Thyroid gland (tissue), 4 donors: ENCODE data around the gene REV3L. TPM values are rescaled to one million over a fixed set of nuclear protein-coding genes. Genes with fewer than 3 reads are reported as not detected.

Experiments
- DNase-seq, 2 donors: peaks; one replicate each; pipeline ENCODE4 v3.0.0-alpha.2; 2019
- H3K27ac ChIP-seq, 3 donors: fragments of 200-600 bp; sonication (generic); 1 replicate in 2 of 3; 2 replicates in 1 of 3; pipeline ENCODE4 v1.5.1; 2016 to 2019; ENCODE audit warnings: mild to moderate bottlenecking in 1 of 3, moderate library complexity in 1 of 3
- H3K27me3 ChIP-seq: fragments of 200-600 bp; sonication (generic); one replicate; pipeline ENCODE4 v1.5.1; 2019
- H3K36me3 ChIP-seq, 2 donors: fragments of 200-600 bp; sonication (generic); one replicate each; pipeline ENCODE4 v1.5.1; 2016 to 2019
- H3K4me1 ChIP-seq, 2 donors: fragments of 200-600 bp; sonication (generic); one replicate each; pipeline ENCODE4 v1.5.1; 2017 to 2019
- H3K4me3 ChIP-seq, 3 donors: fragments of 200-600 bp; sonication (generic); replicated peaks in 1 of 3; 1 replicate in 2 of 3; 2 replicates in 1 of 3; pipeline ENCODE4 v1.5.1; 2016; ENCODE audit warnings: mild to moderate bottlenecking in 1 of 3
- H3K9me3 ChIP-seq: fragments of 200-600 bp; sonication (generic); one replicate; pipeline ENCODE4 v1.5.1; 2017
- CTCF ChIP-seq, 6 experiments: fragments of 200-600 bp in 3 of 6; fragments of 450-650 bp in 3 of 6; sonication (generic) in 3 of 6; IDR thresholded peaks; one replicate each; pipeline ENCODE4 v1.5.1; 2016 to 2019; ENCODE audit warnings: antibody characterized with exemption in 6 of 6, mild to moderate bottlenecking in 2 of 6, inconsistent platforms in 1 of 6, moderate library complexity in 1 of 6
- POLR2A ChIP-seq, 2 donors: fragments of 450-650 bp; IDR thresholded peaks; one replicate each; pipeline ENCODE4 v1.6.1; 2017; ENCODE audit warnings: antibody characterized with exemption in 2 of 2, mild to moderate bottlenecking in 2 of 2, moderate library complexity in 1 of 2
- WGBS, 2 donors: methylation state at CpG; one replicate each; pipeline ENCODE4 v1.1.5; 2017; 5-methylcytosine and 5-hydroxymethylcytosine counted together
- intact Hi-C: fragments of 100-400 bp; cut with DNase I; formaldehyde crosslinking; loops from one replicate; pipeline ENCODE4 v1.15.1; 2023
- total RNA-seq, 4 donors: library from RNA; depleted of rRNA; stranded (reverse); fragments of >200 nt; gene quantifications; one replicate each; pipeline ENCODE4 v1.2.3, GENCODE V29; 2016

REV3L gene
- total RNA-seq, 4 donors from 2014 or later, result 38.2 to 73.5 (median 60.0) TPM

- DNase-seq, result no peak
- Histone ChIP-seq H3K36me3 (no peaks in the 10 kb centered on the region), H3K9me3 (no peaks in the 10 kb centered on the region), H3K4me3 (no peak overlapping the region), H3K4me1 (peaks cover 0 to 3% of the 10 kb centered on the region in 2 donors), H3K27me3 (no peaks in the 10 kb centered on the region), H3K27ac (no peak overlapping the region)
- TF ChIP-seq CTCF (IDR thresholded peaks at IDR 0.05), result no peak
- no peak for TF ChIP-seq POLR2A (IDR thresholded peaks at IDR 0.05)
- 88 to 89% methylated on average over 4 of the region's 4 CpGs for WGBS, 2 donors
- intact Hi-C loops, result no loop called here
These were observed 70.9 kb downstream of the REV3L start for GRCh38 chr6:111411978-111412566.

- H3K27me3 ChIP-seq, result no peaks in the 10 kb centered on the region
- 94 to 98% methylated on average over 4 of the region's 4 CpGs for WGBS, 2 donors
- H3K36me3 ChIP-seq, result no peaks in the 10 kb centered on the region
- intact Hi-C loops, result no loop called here
- no peak for DNase-seq
- no peak overlapping the region for H3K4me3 ChIP-seq
- no peaks in the 10 kb centered on the region for H3K4me1 ChIP-seq
- TF ChIP-seq POLR2A (IDR thresholded peaks at IDR 0.05), result no peak
- no peak for TF ChIP-seq CTCF (IDR thresholded peaks at IDR 0.05)
- H3K9me3 ChIP-seq, result no peaks in the 10 kb centered on the region
- no peak overlapping the region for H3K27ac ChIP-seq
These were observed 72.0 kb downstream of the REV3L start for GRCh38 chr6:111411046-111411445.

GRCh38 chr6:111410371-111410770, 72.6 kb downstream of the REV3L start:
- Histone ChIP-seq H3K27me3 (no peaks in the 10 kb centered on the region), H3K36me3 (no peaks in the 10 kb centered on the region), H3K27ac (no peak overlapping the region), H3K9me3 (no peaks in the 10 kb centered on the region), H3K4me1 (no peaks in the 10 kb centered on the region), H3K4me3 (no peak overlapping the region)
- 86 to 88% methylated on average over 3 of the region's 3 CpGs for WGBS, 2 donors
- TF ChIP-seq CTCF (IDR thresholded peaks at IDR 0.05) (no peak), POLR2A (IDR thresholded peaks at IDR 0.05) (no peak)
- intact Hi-C loops, result no loop called here
- DNase-seq, result no peak

- H3K27ac ChIP-seq, result no peak overlapping the region
- no peak for DNase-seq
- intact Hi-C loops, result no loop called here
- TF ChIP-seq POLR2A (IDR thresholded peaks at IDR 0.05) (no peak), CTCF (IDR thresholded peaks at IDR 0.05) (no peak)
- H3K9me3 ChIP-seq, result no peaks in the 10 kb centered on the region
- WGBS, 2 donors, result 91 to 98% methylated on average over 1 of the region's 1 CpG
- no peaks in the 10 kb centered on the region for H3K27me3 ChIP-seq
- H3K36me3 ChIP-seq, result peaks cover 3 to 4% of the 10 kb centered on the region in 2 donors
- H3K4me3 ChIP-seq, result no peak overlapping the region
- H3K4me1 ChIP-seq, result no peaks in the 10 kb centered on the region
These were observed 73.6 kb downstream of the REV3L start for GRCh38 chr6:111409430-111409829.

- no peak for TF ChIP-seq CTCF (IDR thresholded peaks at IDR 0.05)
- TF ChIP-seq POLR2A (IDR thresholded peaks at IDR 0.05), result no peak
- DNase-seq, result no peak
- H3K36me3 ChIP-seq, result peaks cover 12% of the 10 kb centered on the region in 2 donors
These were observed 75.3 kb downstream of the REV3L start for GRCh38 chr6:111407686-111408085.

More at GRCh38 chr6:111407686-111408085, 75.3 kb downstream of the REV3L start:
- Histone ChIP-seq H3K27ac (no peak overlapping the region), H3K27me3 (no peaks in the 10 kb centered on the region), H3K4me1 (no peaks in the 10 kb centered on the region), H3K9me3 (no peaks in the 10 kb centered on the region), H3K4me3 (no peak overlapping the region)
- 89 to 93% methylated on average over 4 of the region's 4 CpGs for WGBS, 2 donors
- intact Hi-C loops, result no loop called here
